ENCODE data around the gene ID2. TPM values are rescaled to one million over a fixed set of nuclear protein-coding genes. Genes with fewer than 3 reads are reported as not detected.

The ID2 gene
- total RNA-seq, 4 donors from 2014 or later = 165 to 949 (median 312) TPM

DNA sequence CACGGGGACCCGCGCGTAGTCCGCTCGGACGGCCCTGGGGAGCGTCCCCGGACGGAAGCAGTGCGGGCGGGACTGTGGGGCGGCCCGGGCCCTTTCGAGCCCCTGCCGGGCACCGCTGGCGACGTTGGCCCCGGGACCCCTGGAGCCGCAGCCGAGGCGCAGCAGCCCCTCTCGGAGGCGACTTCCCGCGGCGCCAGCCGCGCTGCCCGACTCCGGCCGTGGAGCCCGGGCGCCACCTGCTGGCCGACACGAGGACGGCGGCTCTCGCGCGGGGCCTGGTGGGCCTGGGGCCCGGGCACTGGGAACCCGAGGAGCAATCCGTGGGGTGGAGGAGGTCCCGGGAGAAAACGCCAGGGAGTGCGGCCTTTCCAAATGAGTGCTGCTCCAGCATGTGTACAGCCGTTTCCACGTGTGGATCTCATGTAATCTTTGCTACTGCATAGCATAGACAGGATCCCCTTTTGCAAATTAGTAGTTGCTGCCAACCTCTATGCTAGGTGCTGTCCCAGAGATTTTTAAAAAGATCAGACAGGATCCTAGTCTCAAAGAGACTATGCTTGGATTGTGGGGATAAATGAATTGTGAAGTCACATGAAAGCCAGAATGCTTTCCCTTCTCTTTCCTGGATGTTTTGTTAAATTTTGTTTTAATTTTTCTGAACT is 4.0 kb downstream of the ID2 start:
- peak; percentile 56 for ATAC-seq (ENCODE audit: low FRiP score)
- peak; percentile 81 for DNase-seq (ENCODE audit: low spot score)
- TF ChIP-seq, protein P1, sequence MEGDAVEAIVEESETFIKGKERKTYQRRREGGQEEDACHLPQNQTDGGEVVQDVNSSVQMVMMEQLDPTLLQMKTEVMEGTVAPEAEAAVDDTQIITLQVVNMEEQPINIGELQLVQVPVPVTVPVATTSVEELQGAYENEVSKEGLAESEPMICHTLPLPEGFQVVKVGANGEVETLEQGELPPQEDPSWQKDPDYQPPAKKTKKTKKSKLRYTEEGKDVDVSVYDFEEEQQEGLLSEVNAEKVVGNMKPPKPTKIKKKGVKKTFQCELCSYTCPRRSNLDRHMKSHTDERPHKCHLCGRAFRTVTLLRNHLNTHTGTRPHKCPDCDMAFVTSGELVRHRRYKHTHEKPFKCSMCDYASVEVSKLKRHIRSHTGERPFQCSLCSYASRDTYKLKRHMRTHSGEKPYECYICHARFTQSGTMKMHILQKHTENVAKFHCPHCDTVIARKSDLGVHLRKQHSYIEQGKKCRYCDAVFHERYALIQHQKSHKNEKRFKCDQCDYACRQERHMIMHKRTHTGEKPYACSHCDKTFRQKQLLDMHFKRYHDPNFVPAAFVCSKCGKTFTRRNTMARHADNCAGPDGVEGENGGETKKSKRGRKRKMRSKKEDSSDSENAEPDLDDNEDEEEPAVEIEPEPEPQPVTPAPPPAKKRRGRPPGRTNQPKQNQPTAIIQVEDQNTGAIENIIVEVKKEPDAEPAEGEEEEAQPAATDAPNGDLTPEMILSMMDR (IDR thresholded peaks at IDR 0.05) = peak in 2 of 3 donors; percentile 92 to 99

DNA sequence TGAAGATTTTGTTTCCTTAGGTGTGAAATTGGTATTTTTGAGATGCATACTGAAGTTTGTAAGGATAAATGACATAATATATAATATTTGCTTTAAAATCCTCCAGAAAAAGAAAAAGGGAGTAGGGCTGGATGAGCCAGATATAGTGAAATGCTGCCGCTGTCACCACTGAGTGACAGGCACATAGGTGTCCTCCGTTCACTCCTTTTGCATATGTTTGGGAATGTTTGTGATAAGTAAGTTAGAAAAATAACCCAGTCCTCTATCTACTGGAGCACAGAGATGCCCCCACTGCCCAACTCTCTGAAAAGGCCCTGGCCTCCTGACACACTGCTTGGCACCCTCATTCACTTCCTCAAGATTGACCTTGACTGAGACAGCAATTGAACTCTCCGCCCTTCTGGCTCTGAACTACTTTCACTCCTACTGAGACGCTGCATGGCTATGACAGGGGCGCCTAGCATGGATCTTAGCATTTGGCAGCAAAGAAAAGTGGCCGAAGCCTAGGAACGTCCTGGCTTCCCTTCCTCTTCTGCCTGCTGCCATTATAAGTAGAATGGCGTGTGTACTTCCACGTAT is 10.1 kb downstream of the ID2 start:
- ATAC-seq (ENCODE audit: low FRiP score) = no peak
- TF ChIP-seq, protein P1 (IDR thresholded peaks at IDR 0.05) = no peak
- DNase-seq (ENCODE audit: low spot score) = no peak

DNA sequence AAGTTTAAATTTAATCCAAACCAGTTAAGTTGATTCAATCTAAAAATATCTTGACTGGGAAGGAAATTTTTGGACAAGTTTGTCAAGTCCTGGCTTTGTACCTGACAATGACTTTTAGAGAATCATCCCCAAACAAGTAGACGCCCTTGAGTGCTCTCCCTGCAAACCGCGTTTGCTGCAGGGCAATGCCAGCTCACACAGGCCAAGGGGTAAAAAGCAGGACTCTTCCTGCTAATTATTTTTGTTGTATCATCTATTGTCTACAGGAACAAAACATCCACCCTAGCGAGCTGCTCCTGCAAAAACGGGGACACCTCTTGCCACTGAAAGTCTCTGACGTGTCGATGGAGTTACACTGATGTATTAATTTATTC is 10.9 kb downstream of the ID2 start:
- TF ChIP-seq, protein P1 (IDR thresholded peaks at IDR 0.05) = no peak
- DNase-seq (ENCODE audit: low spot score) (no peak), ATAC-seq (ENCODE audit: low FRiP score) (no peak)

DNA sequence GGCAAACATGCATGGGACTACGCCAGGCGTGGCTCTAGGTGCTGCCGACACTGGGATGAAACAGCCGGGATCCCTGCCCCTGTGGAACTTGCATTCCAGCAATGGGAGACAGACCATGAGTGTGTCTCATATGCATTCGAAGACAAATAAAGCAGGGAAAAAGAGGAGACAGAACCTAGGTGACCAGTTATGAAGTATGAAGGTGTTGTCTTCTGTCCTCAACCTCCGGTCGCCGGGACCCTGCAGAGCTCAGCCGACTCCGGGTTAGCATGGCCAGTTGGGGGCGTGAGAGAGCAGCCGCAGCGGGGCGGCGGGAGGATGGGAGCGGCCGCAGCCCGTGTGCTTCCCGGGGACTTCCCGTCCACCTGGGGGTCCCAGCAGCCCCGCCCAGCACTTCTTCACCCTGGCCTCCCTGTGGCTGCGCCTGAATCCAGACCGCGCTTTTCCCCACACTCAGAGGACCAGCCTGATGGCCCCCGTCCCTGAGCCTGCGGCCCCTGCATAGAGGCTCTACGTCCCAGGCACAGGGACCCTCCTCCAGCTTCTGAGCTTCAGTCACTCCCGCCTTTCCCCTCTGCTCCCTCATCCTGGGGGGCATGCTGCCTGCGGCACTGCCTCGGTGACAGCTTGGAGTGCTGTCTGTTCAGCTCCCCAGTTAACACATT is 11.4 kb downstream of the ID2 start:
- TF ChIP-seq, protein P1 (IDR thresholded peaks at IDR 0.05) = no peak
- ATAC-seq (ENCODE audit: low FRiP score) (no peak), DNase-seq (ENCODE audit: low spot score) (no peak)

DNA sequence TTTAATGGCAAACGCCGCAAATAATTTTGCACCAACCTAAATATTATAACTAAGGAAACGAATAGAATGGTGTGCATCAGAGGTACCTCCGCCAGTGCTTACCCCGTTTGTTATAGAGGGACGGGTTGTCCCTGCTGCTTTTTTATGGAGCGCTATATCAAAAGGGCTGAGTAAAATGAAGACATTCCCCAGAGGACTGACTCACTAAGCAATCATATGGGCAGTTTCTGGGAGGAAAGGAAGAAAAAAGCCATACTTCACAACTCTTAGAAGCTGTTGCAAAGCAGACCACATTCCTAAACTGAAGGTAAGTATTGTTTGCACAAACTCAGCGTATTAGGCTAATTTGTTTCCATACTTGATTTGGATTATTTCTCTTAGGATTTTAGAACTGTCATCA is 12.9 kb downstream of the ID2 start:
- DNase-seq (ENCODE audit: low spot score) = no peak
- ATAC-seq (ENCODE audit: low FRiP score) = no peak
- TF ChIP-seq, protein P1 (IDR thresholded peaks at IDR 0.05) = no peak

DNA sequence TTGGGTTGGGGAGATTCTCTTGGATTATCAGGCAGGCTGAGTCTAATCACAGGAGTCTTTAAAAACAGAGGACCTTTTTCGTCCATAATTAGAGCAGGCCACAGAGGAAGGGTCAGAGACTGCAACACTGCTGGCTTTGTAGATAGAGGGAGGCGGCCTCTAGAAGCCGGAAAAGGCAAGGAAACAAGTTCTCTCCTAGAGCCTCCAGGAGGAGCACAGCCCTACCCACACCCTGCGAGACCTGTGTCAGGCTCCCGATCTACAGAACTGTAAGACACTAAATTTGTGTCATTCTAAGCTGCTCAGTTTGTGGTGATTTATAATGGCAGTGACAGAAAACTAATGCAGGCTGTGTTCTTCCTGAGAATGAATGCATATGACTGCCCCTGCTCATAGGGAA is 15.3 kb downstream of the ID2 start:
- ATAC-seq (ENCODE audit: low FRiP score) = no peak
- no peak for DNase-seq (ENCODE audit: low spot score)
- TF ChIP-seq, protein P1 (IDR thresholded peaks at IDR 0.05) = no peak

DNA sequence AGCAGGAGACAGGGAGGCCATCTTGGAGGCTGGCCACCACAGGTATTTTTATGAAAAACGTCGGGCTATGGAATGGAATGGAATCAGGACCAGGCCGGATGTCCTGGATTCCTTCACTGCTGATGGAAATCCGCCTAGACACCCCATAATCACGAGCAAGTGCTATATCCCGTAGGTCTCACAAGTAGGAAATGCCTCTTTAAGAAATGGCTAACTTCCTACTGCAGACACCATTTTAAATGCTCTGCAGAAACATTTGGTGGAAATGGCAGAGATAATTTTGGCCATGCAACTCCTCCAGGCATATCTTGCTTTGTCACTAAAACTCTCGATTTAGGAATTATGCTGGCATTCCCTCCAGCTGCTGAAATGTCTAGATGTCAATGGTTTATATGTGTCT is 18.0 kb downstream of the ID2 start:
- TF ChIP-seq, protein P1 (IDR thresholded peaks at IDR 0.05) = no peak
- ATAC-seq (ENCODE audit: low FRiP score) = no peak
- DNase-seq (ENCODE audit: low spot score) = no peak

Data from omental fat pad (tissue), 4 donors.